Left cardiac atrium (tissue), 4 donors: ENCODE results near the gene MOV10L1. TPM values are rescaled to one million over a fixed set of nuclear protein-coding genes. Genes with fewer than 3 reads are reported as not detected.

Source experiments
- ATAC-seq, 2 donors: fragments of 200-7000 bp; cut with Tn5 transposase; one replicate each; pipeline ENCODE4 v1.9.1; 2020; ENCODE audit warnings: mild to moderate bottlenecking in 2 of 2, moderate library complexity in 2 of 2
- DNase-seq: peaks from one replicate; pipeline ENCODE4 v3.0.0-alpha.2; 2020
- intact Hi-C, 2 donors: fragments of 100-400 bp; cut with DNase I; formaldehyde crosslinking; loops; one replicate each; pipeline versions ENCODE4 v1.14.1 to v1.15.1; 2022 to 2023
- total RNA-seq, 2 donors: library from RNA; stranded (reverse); fragmentation: NEBNext Ultra II Directional; extraction: Animal tissue kit (Norgen Biotek cat#: 25700); gene quantifications; one replicate each; pipeline ENCODE4 v1.2.1, GENCODE V29; 2021
- donor health status: DM: no; HTN: yes; CAD: no.
- donor health status: DM: no; HTN: yes; CAD: no; lungs with severe emphysema.
- donor health status: DM: yes; HTN: yes; CAD: no.
- donor health status: Dilated cardiomyopathy.

MOV10L1 gene
- total RNA-seq, 2 donors from 2014 or later, result 0.71 to 1.2 TPM

DNA sequence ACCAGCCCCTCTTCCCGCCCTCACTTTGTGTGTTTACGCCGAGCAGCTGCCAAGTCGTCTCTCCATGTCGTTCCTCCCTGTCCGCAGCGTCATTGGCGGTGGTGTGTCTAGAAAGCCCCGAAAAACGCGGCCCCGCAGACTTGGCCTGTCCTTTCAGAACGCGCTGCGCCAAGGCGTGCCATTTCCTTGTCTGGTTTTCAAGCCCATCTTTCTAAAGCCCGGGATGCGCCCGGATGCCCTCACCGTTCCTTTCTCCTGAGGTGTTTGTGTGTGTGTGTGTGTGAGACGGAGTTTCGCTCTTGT, 557 bp downstream of the MOV10L1 start:
- ATAC-seq, result no peak
- no peak for DNase-seq
- intact Hi-C loops, result no loop called here

GRCh38 chr22:50091092-50091768, 1.4 kb downstream of the MOV10L1 start:
- ATAC-seq, result no peak
- no peak for DNase-seq

DNA sequence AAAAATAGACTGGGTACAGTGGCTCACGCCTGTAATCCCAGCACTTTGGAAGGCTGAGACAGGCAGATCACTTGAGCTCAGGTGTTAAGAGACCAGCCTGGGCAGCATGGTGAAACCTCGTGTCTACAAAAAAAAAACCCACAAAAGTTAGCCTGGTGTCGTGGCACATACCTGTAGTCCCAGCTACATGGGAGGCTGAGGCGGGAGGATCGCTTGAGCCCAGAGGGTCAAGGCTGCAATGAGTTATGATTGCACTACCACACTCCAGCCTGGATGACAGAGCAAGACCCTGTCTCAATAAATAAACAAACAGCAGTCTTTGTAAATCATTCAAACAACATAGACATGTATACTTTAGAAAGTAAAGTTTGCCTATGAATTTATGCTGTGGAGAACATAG, 2.5 kb downstream of the MOV10L1 start:
- intact Hi-C loops, result no loop called here

More at GRCh38 chr22:50091092-50091768, 1.4 kb downstream of the MOV10L1 start:
- intact Hi-C loops, result no loop called here

GRCh38 chr22:50098052-50098451, 8.2 kb downstream of the MOV10L1 start:
- ATAC-seq, result no peak
- intact Hi-C loops, result no loop called here
- DNase-seq, result no peak

More for the DNA sequence above, 2.5 kb downstream of the MOV10L1 start:
- no peak for DNase-seq
- no peak for ATAC-seq

DNA sequence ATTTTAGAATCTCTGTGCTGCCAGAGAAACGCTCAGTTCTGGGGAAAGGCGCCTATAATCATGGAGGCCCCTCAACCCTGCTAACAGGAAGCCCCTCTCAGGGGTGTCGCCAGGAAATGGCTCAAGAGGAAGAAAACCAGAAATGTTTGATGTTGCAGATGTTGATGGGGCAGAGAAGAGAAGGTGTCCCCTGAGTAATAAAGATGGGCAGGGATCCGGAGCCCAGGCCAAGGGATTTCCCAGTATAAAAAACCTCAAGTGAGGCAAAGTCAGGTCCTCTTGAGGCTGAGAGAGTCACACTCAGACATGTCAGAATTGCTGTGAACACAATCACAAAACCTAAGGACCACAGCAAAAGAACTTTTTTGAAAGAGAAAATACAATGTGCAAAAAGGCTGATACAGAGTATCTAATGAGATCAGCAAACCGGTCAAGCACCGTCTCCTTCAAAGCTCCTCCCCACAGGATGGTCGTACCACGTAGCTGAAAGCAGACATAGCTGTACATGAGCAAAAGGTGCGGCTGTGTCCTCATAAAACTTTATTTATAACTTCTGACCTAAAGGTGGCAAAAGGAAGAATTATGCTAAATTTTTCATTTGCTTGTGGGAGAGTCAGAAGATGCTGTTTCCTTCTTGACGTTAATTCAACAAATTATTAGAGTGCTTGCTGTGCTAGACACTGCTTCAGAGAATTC, 12.2 kb downstream of the MOV10L1 start:
- no peak for ATAC-seq
- no peak for DNase-seq
- intact Hi-C loops, result no loop called here

DNA sequence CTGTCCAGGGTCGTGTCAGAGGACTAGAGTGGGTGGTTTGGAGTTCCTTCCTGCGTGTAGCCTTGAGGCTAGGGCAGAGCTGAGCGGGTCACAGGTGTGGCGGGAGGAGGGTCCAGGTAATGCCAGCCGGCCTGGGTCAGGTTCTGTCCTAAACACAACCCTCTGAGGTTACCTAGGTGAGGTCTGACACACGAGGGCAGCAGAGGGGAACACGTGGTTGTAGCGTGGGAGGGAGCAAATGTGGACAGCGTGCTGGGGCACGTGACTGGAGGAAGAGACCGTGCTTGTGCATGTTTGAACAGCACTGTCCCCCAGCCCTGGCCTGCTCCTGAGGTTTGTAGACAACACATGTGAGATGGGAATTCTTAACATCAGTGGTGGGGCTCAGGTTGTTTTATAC, 13.1 kb downstream of the MOV10L1 start:
- ATAC-seq (no peak), DNase-seq (no peak)
- intact Hi-C loops, result no loop called here

DNA sequence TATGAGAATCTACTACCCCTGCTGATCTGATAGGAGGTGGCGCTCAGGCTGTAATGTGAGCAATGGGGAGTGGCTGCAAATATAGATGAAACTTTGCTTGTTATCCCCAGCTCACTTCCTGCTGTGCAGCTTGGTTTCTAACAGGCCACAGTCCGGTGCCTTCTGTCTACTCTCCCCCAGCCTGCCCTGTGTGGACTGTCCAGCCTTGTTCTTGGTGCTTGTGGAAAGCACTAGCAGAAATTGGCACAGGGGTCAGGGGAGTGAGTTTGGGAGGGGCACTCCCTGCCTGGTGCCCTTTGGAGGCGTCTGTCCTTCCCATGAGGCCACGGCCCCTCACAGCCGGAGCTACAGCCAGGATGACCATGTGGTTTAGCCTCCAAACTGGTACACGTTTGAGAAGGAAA, 14.3 kb downstream of the MOV10L1 start:
- no peak for ATAC-seq
- intact Hi-C loops, result no loop called here
- no peak for DNase-seq

GRCh38 chr22:50105208-50106100, 15.6 kb downstream of the MOV10L1 start:
- DNase-seq (no peak), ATAC-seq (peak in 1 of 2 donors; percentile 36)
- intact Hi-C loops, result no loop called here

GRCh38 chr22:50107529-50107928, 17.7 kb downstream of the MOV10L1 start:
- intact Hi-C loops, result no loop called here
- ATAC-seq (no peak), DNase-seq (no peak)

- ATAC-seq (no peak), DNase-seq (no peak)
- intact Hi-C loops, result no loop called here
These were observed 21.2 kb downstream of the MOV10L1 start for GRCh38 chr22:50111056-50111455.

DNA sequence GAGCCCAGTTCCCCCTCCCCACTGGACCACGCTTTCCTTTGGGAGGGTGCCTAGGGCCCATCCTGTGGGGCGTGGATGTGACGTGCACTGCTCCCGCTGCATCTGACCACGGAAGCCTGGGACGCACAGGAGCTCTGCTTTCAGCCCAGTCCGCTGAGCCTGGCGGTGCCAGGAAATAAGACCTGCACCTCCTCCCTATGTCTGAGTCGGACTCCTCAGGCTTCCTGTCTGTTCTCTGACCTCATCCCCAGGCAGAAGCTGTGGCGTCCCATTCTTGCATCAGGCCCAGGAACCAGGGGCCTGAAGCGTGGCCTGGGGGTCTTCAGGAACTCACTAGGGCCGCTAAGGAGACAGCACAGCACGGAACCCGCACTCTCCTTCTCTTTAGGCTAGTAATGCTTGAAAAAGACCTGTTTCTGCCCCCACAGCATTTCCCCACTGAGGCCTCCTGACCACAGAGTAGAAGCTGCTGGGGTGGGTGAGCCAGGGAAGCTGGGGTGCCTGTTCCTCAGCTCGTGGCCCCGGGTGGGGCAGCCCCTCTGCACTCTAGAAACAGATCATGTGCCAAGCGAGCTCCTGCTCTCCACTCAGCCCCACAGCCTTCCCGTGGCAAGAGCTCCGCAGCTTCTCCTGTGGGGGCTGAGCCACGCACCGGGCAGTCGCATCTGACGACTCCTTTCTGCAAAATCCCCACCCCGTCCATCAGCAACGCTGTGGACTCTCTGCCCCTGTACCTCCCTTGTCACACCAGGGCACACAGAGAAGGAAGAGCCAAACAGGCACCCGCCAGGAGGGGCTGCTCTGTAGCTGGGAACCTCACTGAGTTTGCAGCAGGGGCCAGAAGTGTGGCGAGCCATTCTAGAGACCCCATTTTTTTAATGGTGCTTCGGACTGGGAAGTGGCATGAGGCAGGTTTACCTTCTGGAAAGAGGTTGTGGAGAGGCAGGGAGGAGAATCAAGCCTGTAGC, 22.6 kb downstream of the MOV10L1 start:
- DNase-seq, result peak; percentile 66
- ATAC-seq, result peak; percentile 55 to 80
- intact Hi-C loops, result no loop called here

DNA sequence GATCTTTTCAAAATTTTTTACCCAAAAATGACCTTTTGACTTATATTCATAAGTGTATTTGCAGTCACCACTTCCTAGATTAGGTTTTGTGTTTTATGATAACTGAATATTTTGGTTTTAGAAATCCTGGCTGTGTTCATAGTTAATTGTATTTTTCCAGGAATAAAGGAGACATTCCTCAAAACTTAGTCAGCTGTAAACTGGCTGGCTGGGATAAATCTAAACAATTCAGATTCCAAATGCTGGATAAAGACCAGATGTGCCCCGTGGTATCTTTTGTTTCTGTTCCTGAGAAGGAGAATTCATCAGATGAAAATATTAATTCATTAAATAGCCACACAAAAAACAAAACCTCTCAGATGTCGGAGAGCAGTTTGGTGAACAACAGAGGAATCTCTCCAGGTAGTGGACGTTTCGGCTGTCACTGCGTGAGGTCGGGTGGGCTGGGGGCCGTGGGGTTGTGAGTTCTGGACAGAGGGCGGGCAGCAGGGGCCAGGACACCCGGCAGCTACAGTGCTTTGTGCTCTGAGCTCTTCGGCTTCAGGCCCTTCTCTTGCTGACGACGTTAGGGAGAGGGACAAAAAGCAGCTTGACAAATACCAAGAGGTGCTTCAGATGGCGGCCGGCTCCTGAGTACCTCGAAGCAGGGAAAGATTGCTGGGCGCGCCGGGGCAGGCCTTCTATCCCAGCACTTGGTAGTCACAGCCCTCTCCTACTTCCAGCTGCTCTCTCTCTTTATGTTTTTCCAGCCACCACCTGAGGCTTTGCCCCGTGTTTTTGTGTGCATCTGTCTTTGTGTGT, 24.6 kb downstream of the MOV10L1 start:
- intact Hi-C loops, result no loop called here
- DNase-seq (no peak), ATAC-seq (peak in 1 of 2 donors; percentile 25)

DNA sequence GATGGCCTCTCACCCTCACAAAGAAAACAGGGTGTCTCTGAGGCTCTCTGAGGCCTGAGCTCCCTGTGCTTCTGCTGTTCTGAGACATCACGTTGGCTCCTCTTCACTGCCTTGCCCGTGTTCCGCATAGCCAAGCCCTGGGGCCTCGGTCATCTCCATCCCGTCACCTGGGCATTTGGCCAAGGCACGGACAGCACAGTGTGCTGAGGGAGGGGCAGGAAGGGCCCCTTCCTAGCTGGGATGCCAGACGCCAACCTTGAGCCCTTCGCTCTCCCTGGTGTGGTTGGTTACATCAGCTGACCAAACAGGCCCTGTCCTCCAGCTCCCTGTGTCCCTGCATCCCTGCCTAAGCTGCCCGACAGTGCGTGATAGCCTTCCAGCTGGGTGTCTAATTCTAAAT, 25.9 kb downstream of the MOV10L1 start:
- intact Hi-C loops, result no loop called here
- peak; percentile 51 for DNase-seq
- ATAC-seq, result no peak

- no peak for ATAC-seq
These were observed 27.5 kb downstream of the MOV10L1 start for GRCh38 chr22:50117168-50117762.

GRCh38 chr22:50118129-50118528, 28.3 kb downstream of the MOV10L1 start:
- ATAC-seq, result no peak
- intact Hi-C loops, result no loop called here
- DNase-seq, result no peak

More at GRCh38 chr22:50117168-50117762, 27.5 kb downstream of the MOV10L1 start:
- DNase-seq, result no peak
- intact Hi-C loops, result no loop called here

- DNase-seq (peak; percentile 77), ATAC-seq (peak; percentile 79 to 87)
- intact Hi-C loops, result no loop called here
These were observed 28.9 kb downstream of the MOV10L1 start for GRCh38 chr22:50118557-50119168.

DNA sequence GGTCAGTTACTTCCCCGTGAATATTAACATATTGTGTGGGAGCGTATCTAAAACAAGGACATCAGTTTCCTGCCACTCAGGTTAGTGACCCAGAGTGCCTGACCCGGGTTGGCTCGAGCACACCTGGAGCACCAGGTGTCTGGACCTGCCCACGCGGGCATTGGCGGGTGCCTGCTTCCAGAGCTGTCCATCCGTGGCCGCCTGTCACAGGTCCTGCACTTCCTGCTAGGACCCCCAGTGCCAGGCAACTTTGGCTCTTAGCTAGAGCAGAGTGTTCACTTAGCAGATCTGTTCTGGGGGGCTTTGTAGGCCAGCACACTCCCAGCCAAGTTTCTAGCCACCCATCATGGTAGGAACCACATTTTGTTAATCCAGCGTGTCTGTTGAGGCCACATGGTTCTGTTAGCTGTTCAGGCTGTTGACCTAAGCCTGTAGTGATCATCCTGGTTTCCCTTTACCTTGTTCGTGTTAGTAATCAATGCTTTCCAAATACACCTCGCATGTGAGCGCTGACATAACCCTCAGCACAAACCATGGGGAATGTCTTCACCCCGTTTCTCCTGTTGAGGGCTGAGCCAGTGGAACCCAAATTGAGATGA, 29.5 kb downstream of the MOV10L1 start:
- ATAC-seq, result no peak
- intact Hi-C loops, result no loop called here
- DNase-seq, result no peak
